Ramos (cell line): ENCODE data around the gene STIL.

ENCODE experiments used
- in situ Hi-C: fragments of 300-500 bp; cut with MboI; formaldehyde crosslinking; loops from one replicate; pipeline ENCODE4 v1.14.3; 2022; ENCODE audit warnings: low sequenced_read_pairs; ENCODE audit not compliant: unreplicated experiment

Gene STIL

DNA sequence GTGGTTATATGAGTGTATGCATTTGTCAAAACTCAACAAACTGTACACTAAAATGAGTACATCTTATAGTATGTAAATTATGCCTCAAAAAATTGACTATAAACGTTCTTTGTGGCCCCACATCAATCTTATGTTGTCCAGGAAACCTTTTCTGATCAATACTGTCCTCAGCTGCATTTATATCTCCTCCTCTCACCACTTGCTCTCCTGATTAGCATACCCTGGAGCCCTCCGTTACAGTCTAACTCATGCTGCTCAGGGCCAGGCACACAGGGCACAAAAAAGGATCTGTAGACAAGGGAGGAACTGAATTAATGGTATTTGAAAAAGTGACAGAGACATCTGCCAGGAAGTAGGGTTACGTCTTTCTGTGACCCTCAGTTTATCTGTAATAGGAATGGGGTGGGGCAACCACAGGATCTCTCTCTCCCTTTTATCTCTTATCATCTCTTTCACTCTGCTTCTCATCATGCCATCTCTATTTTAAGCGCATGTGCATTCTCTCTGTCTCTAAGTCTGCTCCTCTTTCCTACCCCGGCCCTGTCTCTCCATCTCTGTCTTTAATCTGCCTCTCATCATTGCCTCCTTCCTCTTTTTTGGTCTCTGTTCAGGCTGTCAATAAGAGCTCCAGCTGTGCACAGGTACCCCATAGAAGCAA lies 74.9 kb downstream of the STIL start:
- in situ Hi-C loops: no loop called here

DNA sequence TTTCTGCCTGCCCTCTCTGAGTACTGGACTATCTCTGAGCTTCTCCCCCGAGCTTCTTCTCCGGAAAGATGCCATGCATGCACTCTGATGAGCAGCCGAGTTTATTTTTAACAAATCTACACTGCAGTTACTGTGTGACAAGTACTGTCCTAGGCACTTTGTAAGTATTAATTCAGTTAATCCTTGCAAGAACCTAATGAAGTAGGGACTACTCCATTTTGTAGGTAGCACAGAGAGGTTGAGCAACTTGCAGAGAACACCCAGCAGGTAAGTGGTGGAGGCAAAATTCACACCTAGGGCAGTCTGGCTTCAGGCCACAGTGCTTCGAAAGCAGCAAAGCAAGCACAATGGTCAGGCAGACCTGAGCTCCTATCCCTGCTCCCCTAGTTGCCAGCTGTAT lies 78.1 kb downstream of the STIL start:
- in situ Hi-C loops: no loop called here

DNA sequence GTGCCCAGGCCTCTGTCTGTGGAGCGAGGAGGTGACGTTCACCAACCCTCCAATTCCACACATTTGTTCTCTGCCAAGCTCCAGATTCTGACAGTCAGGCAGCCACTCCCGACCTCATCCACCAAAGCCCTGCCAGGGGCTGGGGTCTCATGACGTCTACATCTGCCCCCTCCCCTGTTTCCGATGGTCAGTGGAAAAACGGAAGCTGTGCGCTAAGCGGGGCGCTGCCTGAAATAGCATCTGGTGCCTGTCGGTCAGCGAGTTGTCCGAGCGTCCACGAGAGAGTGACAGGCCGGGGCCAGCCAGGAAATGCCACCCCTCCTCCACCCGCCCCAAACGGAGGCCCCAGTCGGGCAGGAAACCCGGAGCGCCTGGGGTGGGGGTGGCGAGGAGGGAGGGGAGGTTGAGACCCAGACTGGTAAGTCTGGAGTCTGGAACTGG lies 78.7 kb downstream of the STIL start:
- in situ Hi-C loops: no loop called here

DNA sequence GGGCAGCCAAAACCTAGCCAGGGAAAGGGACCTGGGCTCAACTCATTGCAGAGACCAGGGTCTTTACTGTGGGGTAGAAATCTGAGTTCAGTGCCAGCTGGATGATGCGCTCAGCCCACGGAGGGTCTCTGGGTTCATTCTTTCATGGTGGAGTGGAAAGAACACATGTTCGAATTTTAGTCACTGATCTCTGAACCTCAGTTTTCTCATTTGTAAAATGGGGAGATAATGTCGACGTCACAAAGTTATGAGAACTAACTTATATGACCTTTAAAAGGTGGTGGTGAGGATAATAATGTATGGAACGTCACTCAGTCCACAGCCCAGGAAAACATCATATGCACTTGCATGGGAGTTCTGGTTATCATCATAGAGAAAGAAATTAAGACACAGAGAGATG lies 80.8 kb downstream of the STIL start:
- in situ Hi-C loops: no loop called here

DNA sequence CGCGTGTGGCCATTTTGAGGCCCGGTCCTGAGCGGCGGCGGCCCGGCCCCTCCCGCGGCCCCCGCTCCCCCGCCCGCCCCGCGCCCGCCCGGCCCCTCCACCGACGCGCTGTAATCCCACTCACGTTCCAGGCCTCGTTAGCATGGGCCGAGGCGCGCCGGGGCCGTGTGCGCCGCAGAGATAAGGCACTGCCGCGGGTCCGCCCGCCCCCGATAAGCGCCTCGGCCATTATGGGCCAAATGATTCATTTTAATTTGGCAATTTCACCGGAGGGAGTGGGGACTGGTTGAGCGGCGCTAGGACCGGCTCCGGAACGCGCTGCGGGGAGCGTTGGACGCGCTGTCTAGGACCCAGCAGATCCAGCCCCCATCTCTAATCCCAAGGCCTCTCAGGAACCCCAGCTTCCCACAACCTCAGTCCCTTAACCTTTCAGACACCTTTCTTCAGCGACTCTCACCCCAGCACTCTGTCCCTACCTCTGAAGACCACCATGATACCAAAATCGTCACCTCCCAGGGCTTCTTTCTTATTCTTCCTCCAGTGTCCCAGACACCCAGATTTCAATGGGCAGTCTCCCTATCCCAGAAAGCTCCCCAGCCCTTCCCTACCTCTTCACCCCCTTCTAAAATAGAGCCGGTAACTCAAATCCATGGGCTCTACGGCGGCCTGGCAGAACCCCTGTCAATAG lies 81.6 kb downstream of the STIL start, which contains the start of gene TAL1:
Gene TAL1 (minus strand): TSS at position 39 of the 688 bp plus-strand sequence. CDS start 6,337 bp downstream, outside the sequence.
- in situ Hi-C loops: no loop called here

DNA sequence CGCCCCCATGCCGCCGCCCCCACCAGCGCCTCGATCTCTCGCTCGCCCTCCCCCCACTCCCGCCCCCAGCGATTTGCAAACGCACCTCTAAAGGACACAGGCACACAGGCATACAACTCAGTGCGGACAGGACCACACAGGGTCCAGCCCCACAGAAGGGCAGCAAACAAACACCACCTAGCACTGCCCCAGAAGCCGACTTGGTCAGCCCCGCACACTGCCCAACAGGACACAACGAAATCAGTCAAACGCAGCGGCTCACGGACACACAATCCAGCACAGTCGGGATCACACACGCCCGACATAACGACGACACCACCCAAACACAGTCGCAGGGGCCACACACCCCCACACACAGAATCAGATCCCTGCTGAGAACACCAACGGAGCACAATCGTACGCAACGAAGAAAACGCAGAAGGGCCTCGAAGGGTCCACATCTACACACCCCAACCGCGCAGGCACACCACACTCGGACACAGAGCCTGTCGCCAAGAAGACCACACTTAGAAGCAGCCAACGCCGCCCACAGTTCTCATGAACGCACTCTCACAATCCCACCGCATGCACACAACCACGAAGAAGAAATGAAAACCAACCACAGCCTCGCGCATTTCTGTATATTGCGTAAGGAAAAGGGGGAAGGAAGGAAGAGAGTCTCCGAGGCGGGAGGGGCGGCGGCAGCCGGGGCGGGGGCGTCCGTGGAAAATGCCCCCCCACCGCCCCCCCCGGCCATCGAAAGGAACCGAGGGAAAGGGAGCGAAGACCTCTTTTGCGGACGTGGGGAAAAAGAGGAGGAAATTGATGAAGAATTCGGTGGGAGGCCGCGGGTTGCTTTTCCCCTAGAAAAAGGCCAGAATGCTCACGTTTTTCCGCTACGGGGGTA lies 82.4 kb downstream of the STIL start:
- in situ Hi-C loops: no loop called here

DNA sequence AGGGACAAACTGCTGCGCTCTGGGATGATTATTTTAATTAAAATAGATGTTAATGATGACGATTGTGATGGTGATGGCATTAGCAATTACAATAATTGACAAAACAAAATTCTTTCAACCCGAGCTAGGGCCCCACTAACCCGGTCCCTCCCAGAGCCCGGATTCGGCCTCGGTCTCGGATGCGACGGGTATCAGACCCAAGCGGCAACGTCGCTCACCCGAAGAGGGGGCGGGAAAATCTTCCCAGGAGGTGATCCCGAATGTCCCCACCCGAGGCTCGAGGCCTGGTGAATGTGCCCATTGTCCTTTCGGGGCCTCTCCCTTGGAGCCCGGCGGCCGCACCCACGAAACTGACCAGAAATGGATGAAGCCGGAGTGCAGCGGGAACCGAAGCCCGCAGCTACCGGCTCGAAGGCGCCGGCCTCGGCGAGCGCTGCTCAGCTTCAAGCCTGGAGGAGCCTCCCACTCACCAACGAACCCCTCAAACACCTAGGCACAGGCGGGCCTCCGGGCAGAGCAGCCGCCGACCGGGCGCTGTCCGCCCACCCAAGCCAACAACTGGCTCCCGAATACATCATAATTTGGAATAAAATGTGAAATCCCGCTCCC lies 83.2 kb downstream of the STIL start:
- in situ Hi-C loops: no loop called here

DNA sequence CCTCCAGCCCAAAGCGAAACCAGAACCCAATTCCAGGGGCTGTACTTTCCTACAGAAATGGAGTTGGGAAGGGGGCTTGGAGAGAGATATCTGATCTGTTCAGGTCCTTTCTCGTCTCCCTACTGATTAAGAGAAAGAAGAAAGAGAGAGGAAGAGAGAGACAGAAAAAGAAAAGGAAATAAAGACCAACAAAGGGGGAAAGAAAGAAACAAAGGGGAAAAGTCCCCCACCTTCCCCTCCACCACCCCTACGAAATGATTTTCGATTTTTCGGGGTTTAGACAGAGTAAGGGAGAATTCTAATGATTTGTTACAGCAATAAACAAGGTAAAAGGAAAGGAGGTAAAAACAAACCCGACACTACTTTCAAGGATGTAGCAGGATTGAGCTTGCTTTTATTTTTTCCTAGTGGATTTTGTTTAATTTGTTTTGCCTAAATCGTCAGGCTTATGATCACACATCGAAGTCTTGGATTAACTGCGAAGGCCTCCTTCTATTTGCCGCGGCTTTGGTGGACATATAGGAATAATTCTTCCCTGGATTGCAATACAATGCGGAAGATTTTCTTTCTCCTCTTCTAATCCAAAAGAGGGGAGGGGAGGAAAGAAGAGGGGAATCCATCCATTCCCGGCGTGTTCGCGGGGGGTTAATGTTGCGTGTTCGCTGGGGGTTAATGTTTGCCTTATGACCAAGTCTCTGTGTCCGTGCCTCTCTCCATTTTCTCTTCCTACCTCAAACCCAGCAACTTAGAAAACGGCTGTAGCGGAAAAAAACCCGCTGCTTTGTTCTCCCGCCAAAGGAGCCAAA lies 83.9 kb downstream of the STIL start:
- in situ Hi-C loops: no loop called here

DNA sequence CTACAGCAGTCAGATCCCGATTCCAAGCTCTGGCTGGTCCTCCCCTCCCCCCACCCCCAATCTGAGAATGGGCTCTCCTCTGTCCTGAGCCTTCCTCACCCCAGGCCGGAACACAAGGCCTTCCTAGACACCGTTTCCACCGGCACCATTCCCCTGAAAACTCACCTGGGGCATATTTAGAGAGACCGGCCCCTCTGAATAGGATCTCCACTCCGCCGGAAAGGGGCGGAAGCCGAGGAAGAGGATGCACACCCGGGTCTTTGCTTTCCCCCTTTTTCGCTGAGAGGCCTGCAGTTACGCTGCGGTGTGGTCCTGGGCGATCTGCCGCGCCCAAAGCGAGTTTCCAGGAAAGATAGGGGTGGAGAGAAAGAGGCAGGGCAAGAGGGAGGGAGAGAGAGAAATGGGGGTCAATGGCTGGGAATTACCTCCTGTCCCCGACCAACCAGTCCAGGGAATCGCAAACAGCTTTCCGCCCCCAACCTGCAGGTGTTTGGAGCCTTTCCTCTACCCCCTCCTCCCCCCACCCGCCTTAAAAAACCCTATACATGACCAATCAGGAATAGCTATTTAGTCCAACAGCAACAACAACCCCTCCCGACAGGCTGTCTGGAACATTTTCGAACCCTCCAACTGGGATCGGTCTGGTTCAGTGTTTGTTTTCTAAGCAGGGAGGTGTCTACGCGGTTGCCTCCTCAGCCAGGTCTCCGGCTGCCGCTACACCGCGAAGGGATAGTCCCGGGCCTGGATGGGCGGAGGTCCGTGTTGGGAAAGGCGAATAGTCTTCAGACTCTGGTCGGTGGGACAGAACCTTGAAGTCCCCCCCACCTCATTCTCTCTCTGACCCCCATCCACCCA lies 84.7 kb downstream of the STIL start:
- in situ Hi-C loops: no loop called here

DNA sequence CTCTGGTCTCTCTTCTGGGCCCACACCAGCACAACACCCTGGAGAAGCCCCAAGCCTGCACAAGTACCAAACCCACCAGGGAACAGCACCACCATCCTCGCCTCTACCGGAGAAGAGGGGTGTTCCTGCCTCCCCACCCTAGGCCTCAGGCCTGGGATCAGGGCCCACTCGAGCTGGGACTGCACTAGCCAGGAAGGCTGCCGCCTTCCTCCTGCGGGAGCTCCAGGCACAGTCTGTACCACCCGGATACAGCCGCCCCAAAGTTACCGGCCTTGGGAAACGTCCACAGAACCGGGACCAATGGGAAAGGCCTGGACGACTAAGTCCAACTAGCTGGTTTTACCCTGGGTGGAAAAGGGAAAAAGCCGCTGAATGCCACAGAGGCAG lies 85.3 kb downstream of the STIL start:
- in situ Hi-C loops: no loop called here

DNA sequence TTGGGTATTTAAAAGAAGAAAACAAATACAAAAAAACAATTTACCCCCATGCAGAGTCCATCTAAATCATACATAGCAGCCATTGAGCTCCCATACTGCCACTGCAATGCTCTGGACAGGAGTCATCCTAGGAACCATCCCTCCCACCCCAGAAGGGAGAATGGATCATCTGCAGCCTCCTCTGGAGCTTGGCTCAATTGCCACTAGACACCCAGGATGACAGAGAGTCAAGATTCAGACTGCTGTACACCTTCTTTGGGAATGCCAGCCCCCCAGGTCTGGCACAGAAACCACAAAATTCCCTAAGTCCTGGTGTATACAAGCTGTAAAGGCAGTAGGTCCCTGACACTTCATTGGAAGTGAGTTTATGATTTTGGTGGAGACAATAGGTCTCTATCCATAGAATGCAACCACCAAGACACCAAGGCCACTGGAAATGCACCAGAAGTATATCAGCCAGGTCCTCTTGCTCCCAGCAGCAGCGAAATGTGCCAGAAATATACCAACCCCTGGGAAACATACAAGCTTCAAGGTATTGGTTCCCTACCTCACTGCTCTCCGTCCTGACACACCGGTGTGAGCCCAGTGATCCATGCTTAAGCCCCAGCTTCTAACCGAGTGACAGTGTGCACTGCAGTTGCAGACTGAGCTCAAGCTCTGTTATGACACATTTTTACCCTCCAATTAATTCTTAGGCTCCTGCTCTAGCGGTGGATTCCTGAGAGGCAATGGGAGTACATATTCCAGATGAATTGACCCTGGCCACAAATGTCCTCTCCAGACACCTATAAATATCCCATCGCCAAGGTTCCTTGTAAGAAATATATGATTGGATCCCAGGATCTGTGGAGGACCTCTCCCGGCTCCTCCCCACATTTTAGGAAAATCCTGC lies 86.4 kb downstream of the STIL start:
- in situ Hi-C loops: no loop called here

DNA sequence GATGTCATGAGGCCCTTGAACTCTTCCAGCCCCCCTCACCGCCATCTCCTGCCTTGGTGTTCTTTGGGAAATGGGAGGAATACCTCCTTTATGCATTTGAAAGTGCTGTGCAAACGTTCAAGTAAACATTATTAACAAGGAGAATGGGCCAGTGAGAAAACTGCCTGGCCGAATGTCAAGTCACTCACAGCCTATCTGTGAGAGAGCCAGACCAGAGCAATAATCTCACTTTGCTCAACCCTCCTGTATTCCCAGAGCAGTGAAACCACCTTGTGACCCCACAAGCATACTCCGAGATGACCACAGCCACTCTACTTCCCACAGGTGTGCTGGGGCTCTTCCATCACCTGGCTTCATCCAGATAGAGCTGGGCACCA lies 87.1 kb downstream of the STIL start:
- in situ Hi-C loops: no loop called here

DNA sequence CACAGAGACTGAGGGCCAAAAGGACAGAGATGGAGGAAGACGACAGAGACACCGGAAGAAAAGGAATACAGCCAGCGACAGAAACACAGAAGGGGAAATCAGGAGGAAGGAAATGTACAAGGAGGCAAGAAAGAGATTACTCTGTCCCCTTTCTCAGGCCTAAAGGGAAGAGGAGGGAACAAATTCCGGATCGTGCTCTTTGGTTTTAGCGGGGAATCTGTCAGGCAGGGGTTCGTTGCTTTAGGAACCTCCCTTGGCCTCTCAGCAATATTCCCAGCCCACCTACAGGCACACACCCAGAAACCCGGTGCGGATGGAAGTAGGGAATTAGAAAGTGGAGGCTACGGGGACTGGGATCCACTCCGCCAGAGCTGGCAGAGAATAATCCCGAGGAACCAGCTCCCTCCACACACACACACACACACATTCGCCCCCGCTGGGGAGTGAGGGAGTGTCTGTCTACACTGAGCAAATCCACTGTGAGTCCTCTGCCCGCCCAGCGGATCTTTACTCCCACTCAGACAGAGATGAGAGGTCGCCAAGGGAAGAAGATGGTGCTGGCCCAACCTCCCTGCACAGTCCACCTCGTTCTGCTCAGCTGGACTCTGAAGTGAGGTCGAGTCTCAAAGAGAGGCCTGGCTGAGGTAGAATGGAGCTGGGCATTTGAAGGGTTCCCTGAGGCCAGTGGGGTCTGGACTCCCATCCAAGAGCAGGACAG lies 87.7 kb downstream of the STIL start:
- in situ Hi-C loops: no loop called here

DNA sequence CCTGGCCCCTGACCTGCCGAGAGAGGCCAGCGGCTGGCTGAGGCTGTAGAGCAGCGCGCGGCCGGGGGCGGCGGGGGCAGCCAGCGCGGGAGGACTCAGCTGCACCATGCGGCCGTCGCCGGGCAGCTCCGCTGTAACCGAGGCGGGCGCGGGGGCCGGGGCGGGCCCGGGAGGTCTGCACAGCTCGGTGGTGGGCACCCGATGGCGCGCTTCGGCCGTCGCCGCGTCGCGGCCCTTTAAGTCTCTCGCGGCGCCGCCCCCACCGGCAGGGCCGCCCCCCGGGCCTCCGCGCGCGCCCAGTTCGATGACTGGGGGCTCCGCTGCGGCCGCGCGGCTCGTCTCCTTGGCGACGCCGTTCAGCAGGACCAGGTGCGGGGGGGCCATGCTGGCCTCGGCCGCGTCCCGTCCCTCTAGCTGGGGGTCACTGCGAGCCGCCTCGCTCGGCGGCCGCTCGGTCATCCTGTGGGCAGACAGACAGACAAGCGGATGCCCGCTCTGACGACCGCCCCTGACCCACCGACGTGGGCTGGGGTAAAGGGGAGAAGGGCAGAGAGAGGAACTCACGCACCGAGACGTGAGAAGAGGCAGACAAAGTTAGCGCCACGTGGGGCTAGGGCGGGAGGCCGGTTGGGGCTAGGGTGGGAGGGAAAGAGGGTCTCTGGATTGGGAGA lies 88.4 kb downstream of the STIL start:
- in situ Hi-C loops: no loop called here

DNA sequence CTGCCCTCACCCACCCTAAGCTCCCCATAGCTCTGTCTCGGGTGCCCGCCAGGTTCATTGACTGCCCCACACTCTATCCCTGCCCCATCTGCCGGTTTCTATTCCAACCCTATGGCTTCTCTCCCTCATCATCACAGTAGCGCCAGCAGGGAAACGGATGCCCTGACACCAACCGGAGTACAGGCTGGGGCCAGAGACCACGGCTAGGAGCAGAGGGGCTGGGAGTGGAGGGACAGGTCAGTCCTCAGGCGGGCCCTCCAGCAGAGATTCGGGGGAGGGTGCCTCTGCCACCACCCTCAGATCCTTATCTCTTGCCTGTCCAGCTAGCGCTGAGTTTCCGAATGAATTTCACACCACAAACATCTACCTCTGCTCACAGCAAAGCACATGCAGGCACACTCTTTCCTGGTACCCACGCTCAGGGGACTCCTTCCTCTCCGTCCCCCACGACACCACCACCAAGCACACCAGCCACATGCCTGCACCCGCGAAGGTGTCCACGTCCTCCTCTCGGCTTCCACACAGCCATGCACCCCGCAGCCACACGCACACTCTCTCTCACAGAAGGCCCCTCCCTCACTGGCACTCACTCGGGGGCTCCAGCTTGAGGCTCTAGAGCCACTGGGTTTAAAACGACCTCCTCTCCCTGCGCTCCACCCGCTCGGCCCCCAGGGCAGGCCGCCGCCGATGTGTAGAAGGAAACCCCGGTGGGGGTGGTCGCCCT lies 89.1 kb downstream of the STIL start:
- in situ Hi-C loops: no loop called here
